HPDE6-E6E7 (cell line): ENCODE measurements around the gene IFNA21.
A peak's percentile ranks its signal among the peaks of the same experiment; 100 is the strongest.
"Not testable (repeated sequence)": the region's sequence is repeated elsewhere in the genome, so short reads cannot be mapped to it uniquely, and the experiment has no call there.

Experiments used
- DNase-seq: peaks from one replicate; pipeline ENCODE4 v3.0.0; 2011; ENCODE audit warnings: missing footprints; ENCODE audit errors: extremely low spot score

Gene IFNA21

DNA sequence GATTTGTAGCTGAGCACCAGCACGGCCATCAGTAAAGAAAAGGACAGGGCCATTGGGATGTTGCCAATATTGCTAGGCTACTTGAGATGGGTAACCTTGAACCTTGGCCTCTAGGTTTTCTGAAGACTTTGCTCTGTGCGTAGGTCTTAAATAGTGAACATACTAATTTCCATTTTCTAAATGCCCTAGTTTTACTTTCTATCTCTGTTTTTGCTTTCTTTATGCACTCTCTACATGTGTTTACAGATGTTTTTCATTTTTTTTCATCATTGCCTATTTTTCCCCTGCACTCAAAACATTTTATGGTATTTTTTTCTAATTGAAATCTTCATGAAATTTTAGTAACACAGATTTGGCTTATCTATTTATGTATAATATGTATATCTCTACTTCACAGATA lies at the start of gene IFNA21:
Gene IFNA21, minus strand, starts transcription at position 101 of the 400 bp plus-strand sequence. Its CDS starts 48 bp downstream, at position 53.
- DNase-seq, result not testable (repeated sequence)

DNA sequence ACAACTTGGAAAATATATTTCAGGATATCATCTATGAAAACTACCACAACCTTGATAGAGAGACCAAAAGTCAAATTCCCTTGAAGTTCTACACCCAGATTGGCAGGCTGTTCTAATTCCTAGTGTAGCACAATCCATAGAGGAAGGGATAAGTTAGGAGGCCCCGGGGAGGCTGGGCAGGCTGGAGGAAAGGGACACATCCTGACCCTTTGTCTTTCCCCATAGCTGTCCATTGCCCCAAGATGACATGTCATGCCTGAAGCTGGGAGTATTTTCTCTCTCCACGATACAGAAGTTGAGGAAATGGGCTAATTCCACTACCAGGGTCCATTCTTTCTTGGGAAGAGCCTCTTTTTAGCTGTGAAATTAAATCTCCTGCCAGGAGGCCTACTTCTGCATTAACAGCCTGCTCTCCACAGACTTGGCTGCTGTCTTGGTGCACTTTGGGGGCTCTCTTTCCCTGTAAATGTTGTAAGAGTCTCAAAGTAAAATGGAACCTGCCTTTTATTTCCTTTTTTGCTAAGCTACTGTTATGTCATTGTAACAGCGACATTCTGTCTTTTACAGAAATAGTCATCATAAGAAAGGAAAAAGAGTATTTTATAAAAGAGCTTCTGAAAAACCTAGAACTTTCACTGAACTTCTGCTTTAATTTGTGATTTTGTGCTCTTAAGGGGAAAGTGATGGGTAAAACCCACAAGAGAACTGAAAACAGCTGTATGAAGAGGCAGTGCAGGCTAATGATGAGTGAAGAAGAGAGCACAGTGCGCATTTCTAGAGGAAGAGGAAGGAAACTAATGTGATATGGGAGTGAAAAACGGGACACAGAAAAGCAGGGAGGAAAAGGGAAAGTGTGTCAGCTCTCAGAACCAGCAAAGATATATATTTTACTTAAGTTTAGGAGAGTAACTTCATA lies 47.2 kb upstream of the IFNA21 start:
- not testable (repeated sequence) for DNase-seq

DNA sequence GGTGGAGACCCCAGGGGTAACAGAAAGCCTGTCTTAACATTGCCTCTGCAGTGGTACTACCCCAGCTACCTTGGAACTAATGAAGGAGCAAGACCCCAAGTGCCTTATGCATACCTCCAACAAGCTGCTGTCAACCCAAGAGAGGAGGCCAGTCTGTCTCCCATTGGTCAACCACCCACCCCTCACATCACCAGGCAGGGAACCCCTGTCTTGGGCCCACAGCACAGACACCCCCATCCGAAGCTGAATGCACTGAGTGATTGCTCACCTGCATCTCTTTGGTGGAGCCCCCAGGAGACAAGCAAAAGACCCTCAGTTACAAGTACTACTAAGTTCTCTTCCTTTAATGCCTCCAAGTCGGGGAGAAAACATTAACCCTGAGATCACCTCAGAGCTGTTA lies 45.7 kb upstream of the IFNA21 start:
- DNase-seq, result not testable (repeated sequence)

DNA sequence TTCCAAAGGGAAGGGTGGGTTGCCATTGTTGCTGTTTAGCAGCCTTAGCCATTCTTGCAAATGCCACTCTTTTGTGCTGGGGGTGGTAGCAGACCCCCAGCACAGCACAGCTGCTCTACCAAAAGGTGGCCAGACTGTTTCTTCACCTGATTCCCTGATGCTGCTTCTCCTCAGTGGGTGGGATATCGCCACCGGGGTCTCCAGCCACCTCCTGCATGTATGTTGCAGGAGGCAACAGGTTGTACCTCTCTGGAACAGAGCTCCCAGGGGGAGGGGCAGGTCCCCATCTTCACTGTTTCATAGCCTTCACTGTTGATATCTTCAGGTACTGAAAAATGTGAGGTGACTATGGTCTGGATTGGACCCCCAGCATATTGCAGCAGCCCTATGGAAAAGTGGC lies 44.3 kb upstream of the IFNA21 start:
- DNase-seq, result not testable (repeated sequence)

DNA sequence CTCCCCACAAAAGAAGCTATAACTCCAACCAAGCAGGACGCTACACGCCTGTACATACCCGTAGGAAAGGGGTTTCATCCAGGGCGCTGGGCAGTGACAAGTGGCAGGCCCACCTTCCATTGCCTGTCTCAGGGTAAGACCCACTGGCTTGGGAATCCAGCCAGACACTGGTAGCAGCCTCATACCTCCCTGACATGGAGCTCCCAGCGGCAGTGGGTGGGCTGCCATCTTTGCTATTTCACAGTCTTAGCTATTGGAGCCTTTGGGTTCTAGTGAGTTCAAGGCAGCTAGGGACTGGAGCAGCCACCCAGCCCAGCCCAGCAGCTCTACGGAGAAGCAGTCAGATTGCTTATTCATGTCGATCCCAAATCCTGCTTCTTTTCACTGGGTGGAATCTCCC lies 43.9 kb upstream of the IFNA21 start:
- DNase-seq, result no peak

DNA sequence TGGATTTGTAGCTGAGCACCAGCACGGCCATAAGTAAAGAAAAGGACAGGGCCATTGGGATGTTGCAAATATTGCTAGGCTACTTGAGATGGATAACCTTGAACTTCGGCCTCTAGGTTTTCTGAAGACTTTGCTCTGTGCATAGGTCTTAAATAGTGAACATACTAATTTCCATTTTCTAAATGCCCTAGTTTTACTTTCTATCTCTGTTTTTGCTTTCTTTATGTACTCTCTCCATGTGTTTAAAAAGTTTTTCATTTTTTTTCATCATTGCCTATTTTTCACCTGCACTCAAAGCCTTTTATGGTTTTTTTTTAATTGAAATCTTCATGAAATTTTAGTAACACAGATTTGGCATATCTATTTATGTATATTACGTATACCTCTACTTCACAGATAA lies 40.6 kb upstream of the IFNA21 start, which contains the start of gene IFNA10:
Gene IFNA10, minus strand, starts transcription at position 101 of the 400 bp plus-strand sequence. Its CDS starts 46 bp downstream, at position 55.
- DNase-seq, result not testable (repeated sequence)

DNA sequence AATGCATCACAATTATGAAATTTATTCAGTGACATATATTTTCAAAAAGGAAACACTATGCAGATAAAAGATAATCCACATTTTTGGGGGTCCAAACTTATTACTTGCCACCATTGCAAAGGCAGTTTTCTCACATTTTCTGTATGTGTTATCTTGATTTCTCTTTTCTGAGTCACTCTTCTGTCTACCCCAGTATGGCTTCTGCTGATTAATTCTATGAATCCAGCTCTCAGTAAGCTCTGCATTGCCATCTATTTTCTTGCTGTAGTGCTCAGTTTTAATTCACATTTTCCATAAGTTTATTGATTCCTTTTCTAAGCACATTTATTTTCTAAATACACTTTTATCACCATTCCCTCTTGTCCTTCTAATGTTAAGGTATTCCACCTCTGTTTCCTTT lies 38.7 kb upstream of the IFNA21 start:
- no peak for DNase-seq

DNA sequence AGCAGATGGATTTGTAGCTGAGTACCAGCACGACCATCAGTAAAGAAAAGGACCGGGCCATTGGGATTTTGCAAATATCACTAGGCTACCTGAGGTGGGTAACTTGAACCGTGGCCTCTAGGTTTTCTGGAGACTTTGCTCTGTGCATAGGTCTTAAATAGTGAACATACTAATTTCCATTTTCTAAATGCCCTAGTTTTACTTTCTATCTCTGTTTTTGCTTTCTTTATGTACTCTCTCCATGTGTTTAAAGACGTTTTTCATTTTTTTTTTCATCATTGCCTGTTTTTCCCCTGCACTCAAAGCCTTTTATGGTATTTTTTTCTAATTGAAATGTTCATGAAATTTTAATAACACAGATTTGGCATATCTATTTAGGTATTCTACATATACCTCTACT lies 35.6 kb upstream of the IFNA21 start, which contains the start of gene IFNA7:
Gene IFNA7, minus strand, starts transcription at position 101 of the 400 bp plus-strand sequence. Its CDS starts 40 bp downstream, at position 61.
- not testable (repeated sequence) for DNase-seq

DNA sequence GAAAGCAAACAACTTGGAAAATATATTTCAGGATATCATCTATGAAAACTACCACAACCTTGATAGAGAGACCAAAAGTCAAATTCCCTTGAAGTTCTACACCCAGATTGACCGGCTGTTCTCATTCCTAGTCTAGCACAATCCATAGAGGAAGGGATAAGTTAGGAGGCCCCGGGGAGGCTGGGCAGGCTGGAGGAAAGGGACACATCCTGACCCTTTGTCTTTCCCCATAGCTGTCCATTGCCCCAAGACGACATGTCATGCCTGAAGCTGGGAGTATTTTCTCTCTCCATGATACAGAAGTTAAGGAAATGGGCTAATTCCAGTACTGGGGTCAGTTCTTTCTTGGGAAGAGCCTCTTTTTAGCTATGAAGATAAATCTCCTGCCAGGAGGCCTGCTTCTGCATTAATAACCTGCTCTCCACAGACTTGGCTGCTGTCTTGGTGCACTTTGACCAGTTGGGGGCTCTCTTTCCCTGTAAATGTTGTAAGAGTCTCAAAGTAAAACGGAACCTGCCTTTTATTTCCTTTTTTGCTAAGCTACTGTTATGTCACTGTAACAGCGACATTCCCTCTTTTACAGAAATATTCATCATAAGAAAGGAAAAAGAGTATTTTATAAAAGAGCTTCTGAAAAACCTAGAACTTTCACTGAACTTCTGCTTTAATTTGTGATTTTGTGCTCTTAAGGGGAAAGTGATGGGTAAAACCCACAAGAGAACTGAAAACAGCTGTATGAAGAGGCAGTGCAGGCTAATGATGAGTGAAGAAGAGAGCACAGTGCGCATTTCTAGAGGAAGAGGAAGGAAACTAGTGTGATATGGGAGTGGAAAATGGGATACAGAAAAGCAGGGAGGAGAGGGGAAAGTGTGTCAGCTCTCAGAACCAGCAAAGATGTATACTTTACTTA lies 28.7 kb upstream of the IFNA21 start:
- DNase-seq, result not testable (repeated sequence)

DNA sequence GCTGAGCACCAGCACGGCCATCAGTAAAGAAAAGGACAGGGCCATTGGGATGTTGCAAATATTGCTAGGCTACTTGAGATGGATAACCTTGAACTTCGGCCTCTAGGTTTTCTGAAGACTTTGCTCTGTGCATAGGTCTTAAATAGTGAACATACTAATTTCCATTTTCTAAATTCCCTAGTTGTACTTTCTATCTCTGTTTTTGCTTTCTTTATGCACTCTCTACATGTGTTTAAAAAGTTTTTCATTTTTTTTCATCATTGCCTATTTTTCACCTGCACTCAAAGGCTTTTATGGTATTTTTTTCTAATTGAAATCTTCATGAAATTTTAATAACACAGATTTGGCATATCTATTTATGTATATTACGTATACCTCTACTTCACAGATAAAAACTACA lies 21.0 kb upstream of the IFNA21 start, which contains the start of gene IFNA4:
Gene IFNA4, minus strand, starts transcription at position 101 of the 400 bp plus-strand sequence. Its CDS starts 56 bp downstream, at position 45.
- DNase-seq, result not testable (repeated sequence)

DNA sequence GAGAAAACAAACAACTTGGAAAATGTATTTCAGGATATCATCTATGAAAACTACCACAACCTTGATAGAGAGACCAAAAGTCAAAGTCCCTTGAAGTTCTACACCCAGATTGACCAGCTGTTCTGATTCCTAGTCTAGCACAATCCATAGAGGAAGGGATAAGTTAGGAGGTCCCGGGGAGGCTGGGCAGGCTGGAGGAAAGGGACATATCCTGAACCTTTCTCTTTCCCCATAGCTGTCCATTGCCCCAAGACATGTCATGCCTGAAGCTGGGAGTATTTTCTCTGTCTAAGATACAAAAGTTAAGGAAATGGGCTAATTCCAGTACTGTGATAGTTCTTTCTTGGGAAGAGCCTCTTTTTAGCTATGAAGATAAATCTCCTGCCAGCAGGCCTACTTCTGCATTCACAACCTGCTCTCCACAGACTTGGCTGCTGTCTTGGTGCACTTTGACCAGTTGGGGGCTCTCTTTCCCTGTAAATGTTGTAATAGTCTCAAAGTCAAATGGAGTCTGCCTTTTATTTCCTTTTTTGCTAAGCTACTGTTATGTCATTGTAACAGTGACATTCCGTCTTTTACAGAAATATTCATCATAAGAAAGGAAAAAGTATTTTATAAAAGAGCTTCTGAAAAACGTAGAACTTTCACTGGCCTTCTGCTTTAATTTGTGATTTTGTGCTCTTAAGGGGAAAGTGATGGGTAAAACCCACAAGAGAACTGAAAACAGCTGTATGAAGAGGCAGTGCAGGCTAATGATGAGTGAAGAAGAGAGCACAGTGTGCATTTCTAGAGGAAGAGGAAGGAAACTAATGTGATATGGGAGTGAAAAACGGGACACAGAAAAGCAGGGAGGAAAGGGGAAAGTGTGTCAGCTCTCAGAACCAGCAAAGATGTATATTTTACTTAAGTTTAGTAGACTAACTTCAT lies 16.6 kb upstream of the IFNA21 start:
- DNase-seq, result not testable (repeated sequence)

DNA sequence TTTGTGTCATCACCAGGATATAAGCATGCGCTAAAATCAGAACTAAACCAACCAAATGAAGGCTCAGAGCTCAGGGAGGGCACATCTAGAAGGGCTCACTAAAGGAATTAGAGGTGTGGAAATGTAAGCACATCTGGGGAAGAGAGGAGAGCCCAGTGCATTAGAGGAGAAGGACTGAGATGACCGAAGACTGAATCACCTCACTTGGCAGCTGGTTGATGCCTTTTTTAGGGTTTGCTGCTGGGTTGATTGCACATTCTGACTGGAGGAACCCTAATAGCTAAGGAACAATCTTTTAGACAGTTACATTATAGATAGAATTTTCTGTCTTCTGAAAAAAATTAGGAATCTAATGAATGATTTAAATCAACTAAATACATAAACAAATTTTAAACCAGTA lies 8.2 kb upstream of the IFNA21 start:
- DNase-seq, result peak; percentile 11

DNA sequence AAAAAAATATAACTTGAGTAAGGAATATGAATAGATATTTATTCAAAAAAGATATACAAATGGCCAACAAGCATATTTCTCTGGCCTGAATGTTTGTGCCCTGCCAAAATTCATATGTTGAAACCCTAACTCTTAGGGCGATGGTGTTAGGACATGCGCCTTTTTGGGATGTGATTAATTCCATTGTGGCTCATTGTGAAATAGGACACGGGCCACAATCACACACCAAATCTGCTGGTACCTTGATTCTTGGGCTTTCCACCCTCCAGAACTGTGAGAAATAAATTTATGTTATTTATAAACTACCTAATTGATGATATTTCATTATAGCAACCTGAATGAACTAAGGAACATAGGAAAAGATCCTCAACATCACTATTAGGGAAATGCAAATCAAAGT lies 5.7 kb upstream of the IFNA21 start:
- DNase-seq, result no peak

DNA sequence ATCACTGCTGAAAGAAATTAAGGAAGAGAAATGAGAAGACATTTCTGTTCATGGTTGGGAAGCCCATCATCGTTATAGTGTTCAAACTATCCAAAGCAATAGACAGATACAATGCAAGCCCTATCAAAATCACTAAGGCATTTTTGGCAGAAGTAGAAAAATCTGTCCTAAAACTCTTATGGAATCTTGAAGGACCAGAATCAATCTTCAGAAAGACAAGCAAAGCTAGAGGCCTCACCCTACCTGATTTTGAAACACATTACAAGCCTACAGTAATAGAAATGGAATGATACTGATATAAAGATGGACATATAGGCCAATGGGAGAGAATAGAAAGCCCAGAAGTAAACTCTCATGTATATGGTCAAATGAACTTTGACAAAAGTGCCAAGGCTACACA lies 4.9 kb upstream of the IFNA21 start:
- DNase-seq, result no peak

DNA sequence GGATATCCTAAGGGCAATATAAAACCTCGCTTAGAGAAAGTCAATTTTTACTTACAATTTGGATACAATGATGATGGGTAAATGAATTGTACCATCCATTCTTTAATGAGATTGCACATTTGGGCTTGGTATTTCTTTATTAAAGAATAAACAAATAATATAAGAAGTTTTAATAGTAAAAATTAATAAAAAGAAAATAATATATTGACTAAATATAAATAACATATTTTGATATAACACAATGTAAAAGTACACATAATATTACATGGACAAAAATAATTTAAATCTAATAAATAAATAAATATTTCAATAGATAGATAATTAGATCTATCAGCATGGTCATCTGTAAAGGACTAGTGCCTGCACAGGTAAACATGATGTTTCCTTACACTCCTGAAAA lies 944 bp downstream of the IFNA21 start:
- no peak for DNase-seq

DNA sequence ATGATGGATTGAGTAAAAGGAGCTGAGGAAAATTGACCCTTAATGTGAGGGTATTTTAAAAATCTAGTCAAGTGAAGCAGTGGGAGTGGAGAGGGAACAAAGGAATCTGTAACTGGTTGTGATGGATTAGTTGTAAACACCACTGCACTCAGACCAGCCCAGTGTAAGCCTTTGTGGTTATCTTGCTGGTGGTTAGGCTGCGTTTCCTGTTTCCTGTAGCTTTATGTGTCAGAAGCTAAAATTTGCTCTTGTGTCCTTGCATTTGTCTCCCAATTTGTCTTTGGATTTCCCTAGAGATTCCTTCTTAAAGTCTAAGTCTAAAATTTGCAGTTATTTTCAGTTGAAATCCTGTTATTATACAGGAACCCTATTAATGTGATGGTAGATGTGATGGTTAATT lies 6.3 kb downstream of the IFNA21 start:
- DNase-seq, result no peak

DNA sequence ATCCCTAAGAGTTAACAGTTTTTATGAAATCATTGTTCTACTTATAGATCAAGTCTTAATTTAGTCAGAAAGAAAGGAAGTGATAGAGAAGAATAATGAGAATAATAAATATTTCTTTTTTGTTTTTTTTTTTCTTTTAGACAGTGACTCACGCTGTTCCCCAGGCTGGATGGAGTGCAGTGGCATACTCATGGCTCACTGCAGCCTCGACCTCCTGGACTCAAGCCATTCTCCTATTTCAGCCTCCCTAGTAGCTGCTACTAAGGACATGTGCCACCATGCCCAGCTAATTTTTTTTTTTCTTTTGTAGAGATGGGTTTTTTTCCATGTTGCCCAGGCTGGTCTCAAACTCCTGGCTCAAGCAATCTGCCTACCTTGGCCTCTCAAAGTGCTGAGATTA lies 11.0 kb downstream of the IFNA21 start:
- no peak for DNase-seq

DNA sequence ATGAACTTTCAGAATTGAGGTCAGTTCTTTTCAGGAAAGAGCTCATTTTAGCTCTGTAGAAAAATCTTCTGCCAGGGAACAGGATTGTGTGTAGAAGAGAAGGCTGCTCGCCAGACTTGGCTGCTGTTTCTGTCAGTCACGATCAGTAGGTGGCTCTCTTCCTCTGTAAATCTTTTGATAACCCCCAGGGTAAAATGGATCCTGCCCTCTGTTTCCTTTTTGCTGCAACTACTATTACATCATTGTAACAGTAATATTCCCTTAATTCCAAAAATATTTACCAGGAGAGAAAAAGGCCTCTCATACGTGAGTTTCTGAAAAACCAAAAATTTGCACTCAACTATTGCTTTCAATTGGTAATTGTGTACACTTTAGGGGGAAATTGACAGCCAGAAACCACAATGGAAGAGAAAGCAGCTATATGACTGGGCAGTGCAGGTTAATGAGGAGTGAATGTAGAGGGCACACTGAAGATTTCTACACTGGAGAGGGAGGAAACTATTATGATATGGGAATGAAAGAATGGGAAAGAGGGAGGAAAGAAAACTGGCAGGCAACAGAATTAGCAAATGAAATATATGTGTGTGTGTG lies 12.3 kb downstream of the IFNA21 start:
- peak; percentile 51 for DNase-seq

DNA sequence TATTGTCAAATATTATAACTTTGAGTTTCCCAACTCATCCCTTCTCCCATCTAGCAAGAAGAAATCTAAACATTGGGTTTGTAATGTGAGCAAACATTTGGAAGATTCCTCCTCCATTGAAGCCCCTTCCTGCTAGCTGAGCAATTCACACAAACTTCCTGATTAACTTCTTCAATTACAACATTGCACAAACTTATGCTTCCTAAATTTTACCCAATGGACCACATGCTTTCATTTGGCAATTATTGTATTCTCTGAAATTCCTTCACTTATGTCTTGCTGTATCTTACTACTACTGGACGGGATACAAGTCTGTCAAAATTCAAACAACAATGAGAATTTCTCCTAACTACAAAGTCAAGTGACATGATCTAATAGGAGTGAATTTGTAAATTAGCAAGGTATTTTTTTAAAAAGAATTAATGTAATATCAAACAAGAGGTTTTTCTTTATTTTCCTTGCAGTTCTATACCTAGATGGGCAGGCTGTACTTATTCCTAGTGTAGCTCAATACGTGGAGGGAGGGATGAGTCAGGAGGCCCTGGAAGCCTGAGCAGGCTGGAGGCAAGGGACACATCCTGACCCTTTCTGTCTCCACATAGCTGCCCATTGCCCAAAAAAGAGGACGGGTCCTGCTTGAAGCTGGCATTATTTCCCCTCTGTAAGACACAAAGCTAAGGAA lies 13.0 kb downstream of the IFNA21 start:
- DNase-seq, result no peak

DNA sequence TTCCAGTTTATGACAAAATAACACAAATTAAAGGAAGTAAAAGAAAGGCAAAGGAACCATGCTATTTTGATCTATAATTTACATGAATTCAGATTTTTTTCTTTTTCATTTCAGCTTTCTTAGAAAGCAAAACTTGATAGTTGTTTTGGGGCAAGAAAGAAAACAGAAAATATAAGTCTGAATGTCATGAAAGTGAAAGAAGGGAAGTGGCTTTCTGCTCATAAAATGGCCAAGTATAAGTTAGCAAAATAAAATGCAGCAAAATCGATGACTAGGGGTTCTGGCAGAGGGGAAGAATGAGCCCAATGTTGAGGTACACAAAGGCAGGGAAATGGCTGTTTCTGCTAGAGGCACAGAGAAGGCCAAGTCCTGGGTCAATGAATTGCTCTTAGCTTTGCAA lies 21.9 kb downstream of the IFNA21 start:
- no peak for DNase-seq
